ENCODE data around the gene AP3D1.

- no peak for TF ChIP-seq HNF4G (IDR thresholded peaks at IDR 0.05)
- TF ChIP-seq RAD21 (IDR thresholded peaks at IDR 0.05) = no peak
- TF ChIP-seq YY1 (IDR thresholded peaks at IDR 0.05) = no peak
- TF ChIP-seq, protein P1, sequence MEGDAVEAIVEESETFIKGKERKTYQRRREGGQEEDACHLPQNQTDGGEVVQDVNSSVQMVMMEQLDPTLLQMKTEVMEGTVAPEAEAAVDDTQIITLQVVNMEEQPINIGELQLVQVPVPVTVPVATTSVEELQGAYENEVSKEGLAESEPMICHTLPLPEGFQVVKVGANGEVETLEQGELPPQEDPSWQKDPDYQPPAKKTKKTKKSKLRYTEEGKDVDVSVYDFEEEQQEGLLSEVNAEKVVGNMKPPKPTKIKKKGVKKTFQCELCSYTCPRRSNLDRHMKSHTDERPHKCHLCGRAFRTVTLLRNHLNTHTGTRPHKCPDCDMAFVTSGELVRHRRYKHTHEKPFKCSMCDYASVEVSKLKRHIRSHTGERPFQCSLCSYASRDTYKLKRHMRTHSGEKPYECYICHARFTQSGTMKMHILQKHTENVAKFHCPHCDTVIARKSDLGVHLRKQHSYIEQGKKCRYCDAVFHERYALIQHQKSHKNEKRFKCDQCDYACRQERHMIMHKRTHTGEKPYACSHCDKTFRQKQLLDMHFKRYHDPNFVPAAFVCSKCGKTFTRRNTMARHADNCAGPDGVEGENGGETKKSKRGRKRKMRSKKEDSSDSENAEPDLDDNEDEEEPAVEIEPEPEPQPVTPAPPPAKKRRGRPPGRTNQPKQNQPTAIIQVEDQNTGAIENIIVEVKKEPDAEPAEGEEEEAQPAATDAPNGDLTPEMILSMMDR (IDR thresholded peaks at IDR 0.05; ENCODE audit: low read depth, low read length, missing input control) = no peak
- TF ChIP-seq, protein P2, sequence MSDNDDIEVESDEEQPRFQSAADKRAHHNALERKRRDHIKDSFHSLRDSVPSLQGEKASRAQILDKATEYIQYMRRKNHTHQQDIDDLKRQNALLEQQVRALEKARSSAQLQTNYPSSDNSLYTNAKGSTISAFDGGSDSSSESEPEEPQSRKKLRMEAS (IDR thresholded peaks at IDR 0.05) = no peak
- no peak for TF ChIP-seq EGR1 (IDR thresholded peaks at IDR 0.05; ENCODE audit: low read depth in 2 of 2)
- no peak for TF ChIP-seq REST (IDR thresholded peaks at IDR 0.05)
- TF ChIP-seq, protein P3, sequence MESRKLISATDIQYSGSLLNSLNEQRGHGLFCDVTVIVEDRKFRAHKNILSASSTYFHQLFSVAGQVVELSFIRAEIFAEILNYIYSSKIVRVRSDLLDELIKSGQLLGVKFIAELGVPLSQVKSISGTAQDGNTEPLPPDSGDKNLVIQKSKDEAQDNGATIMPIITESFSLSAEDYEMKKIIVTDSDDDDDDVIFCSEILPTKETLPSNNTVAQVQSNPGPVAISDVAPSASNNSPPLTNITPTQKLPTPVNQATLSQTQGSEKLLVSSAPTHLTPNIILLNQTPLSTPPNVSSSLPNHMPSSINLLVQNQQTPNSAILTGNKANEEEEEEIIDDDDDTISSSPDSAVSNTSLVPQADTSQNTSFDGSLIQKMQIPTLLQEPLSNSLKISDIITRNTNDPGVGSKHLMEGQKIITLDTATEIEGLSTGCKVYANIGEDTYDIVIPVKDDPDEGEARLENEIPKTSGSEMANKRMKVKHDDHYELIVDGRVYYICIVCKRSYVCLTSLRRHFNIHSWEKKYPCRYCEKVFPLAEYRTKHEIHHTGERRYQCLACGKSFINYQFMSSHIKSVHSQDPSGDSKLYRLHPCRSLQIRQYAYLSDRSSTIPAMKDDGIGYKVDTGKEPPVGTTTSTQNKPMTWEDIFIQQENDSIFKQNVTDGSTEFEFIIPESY (IDR thresholded peaks at IDR 0.05) = no peak
- no peak for TF ChIP-seq GABPA (IDR thresholded peaks at IDR 0.05 in 1 of 2, conservative IDR thresholded peaks at IDR 0.05 in 1 of 2)
- no peak for TF ChIP-seq TAF1 (conservative IDR thresholded peaks at IDR 0.05)
Measured at GRCh38 chr19:2099937-2100718, 51.2 kb downstream of the AP3D1 start.
